ENCODE data around the gene YIPF6. TPM values are rescaled to one million over a fixed set of nuclear protein-coding genes. Genes with fewer than 3 reads are reported as not detected.
A peak's percentile ranks its signal among the peaks of the same experiment; 100 is the strongest.
"Not testable (repeated sequence)": the region's sequence is repeated elsewhere in the genome, so short reads cannot be mapped to it uniquely, and the experiment has no call there.

The YIPF6 gene
- total RNA-seq, 2 donors from 2014 or later: 31.1 to 33.0 TPM

- intact Hi-C loops (cut with DNase I): loop anchor here in 1 of 2 donors (10.0 kb wide), 1 partner anchor 55 kb away; no protein-coding TSS in a partner anchor
- DNase-seq (no peak), ATAC-seq (no peak)
These were observed 973 bp downstream of the YIPF6 start for GRCh38 chrX:68499543-68500504.

GRCh38 chrX:68503836-68504636, 5.2 kb downstream of the YIPF6 start:
- no peak for ATAC-seq
- no peak for DNase-seq
- intact Hi-C loops (cut with DNase I): no loop called here

GRCh38 chrX:68506649-68507048, 7.8 kb downstream of the YIPF6 start:
- intact Hi-C loops (cut with DNase I): no loop called here
- ATAC-seq: no peak
- no peak for DNase-seq

- DNase-seq (no peak), ATAC-seq (peak in 1 of 2 donors; percentile 54)
- intact Hi-C loops (cut with DNase I): no loop called here
These were observed 9.9 kb downstream of the YIPF6 start for GRCh38 chrX:68508799-68509198.

GRCh38 chrX:68511255-68511654, 12.4 kb downstream of the YIPF6 start:
- DNase-seq (no peak), ATAC-seq (no peak)
- intact Hi-C loops (cut with DNase I): loop anchor here (5.0 to 10.0 kb wide), 3 partner anchors 194 to 296 kb away; no protein-coding TSS in a partner anchor

GRCh38 chrX:68524680-68525079, 25.8 kb downstream of the YIPF6 start:
- ATAC-seq; intact Hi-C loops (cut with DNase I): not testable (repeated sequence)

GRCh38 chrX:68532831-68533533, 34.1 kb downstream of the YIPF6 start:
- ATAC-seq (peak in 1 of 2 donors; percentile 27), DNase-seq (no peak)
- intact Hi-C loops (cut with DNase I): no loop called here

More at GRCh38 chrX:68524680-68525079, 25.8 kb downstream of the YIPF6 start:
- not testable (repeated sequence) for DNase-seq

GRCh38 chrX:68533656-68534055, 34.8 kb downstream of the YIPF6 start:
- intact Hi-C loops (cut with DNase I): no loop called here
- no peak for ATAC-seq

GRCh38 chrX:68534691-68535090, 35.8 kb downstream of the YIPF6 start:
- intact Hi-C loops (cut with DNase I): no loop called here
- no peak for ATAC-seq

More at GRCh38 chrX:68533656-68534055, 34.8 kb downstream of the YIPF6 start:
- DNase-seq: no peak

GRCh38 chrX:68536429-68536828, 37.6 kb downstream of the YIPF6 start:
- no peak for ATAC-seq
- intact Hi-C loops (cut with DNase I): no loop called here
- DNase-seq: no peak

More at GRCh38 chrX:68534691-68535090, 35.8 kb downstream of the YIPF6 start:
- no peak for DNase-seq

GRCh38 chrX:68536884-68537283, 38.0 kb downstream of the YIPF6 start:
- DNase-seq (no peak), ATAC-seq (no peak)
- intact Hi-C loops (cut with DNase I): no loop called here

- intact Hi-C loops (cut with DNase I): loop anchor here in 1 of 2 donors (10.0 kb wide), 1 partner anchor 55 kb away; the partner anchor contains the start of gene YIPF6
- ATAC-seq: no peak
- DNase-seq: no peak
These were observed 51.3 kb downstream of the YIPF6 start for GRCh38 chrX:68550193-68550592.

- intact Hi-C loops (cut with DNase I): loop anchor here in 1 of 2 donors (10.0 kb wide), 1 partner anchor 61 kb away; the partner anchor contains the start of gene YIPF6
- ATAC-seq: no peak
- DNase-seq: no peak
These were observed 57.2 kb downstream of the YIPF6 start for GRCh38 chrX:68556036-68556435.

GRCh38 chrX:68557126-68557525, 58.3 kb downstream of the YIPF6 start:
- DNase-seq, ATAC-seq: not testable (repeated sequence)

GRCh38 chrX:68559905-68560304, 61.1 kb downstream of the YIPF6 start:
- ATAC-seq, DNase-seq: not testable (repeated sequence)
- intact Hi-C loops (cut with DNase I): loop anchor here in 1 of 2 donors (10.0 kb wide), 1 partner anchor 65 kb away; the partner anchor contains the start of gene YIPF6

More at GRCh38 chrX:68557126-68557525, 58.3 kb downstream of the YIPF6 start:
- intact Hi-C loops (cut with DNase I): loop anchor here in 1 of 2 donors (10.0 kb wide), 1 partner anchor 62 kb away; the partner anchor contains the start of gene YIPF6

- ATAC-seq (no peak), DNase-seq (no peak)
- intact Hi-C loops (cut with DNase I): no loop called here
These were observed 69.3 kb downstream of the YIPF6 start for GRCh38 chrX:68568136-68568535.

- intact Hi-C loops (cut with DNase I): no loop called here
- ATAC-seq: no peak
- no peak for DNase-seq
These were observed 71.7 kb downstream of the YIPF6 start for GRCh38 chrX:68570598-68570997.

GRCh38 chrX:68571292-68571609, 72.4 kb downstream of the YIPF6 start:
- intact Hi-C loops (cut with DNase I): no loop called here
- no peak for DNase-seq
- ATAC-seq: no peak

Measured in left cardiac atrium (tissue), 4 donors.